ENCODE measurements around the gene CHST9. TPM values are rescaled to one million over a fixed set of nuclear protein-coding genes. Genes with fewer than 3 reads are reported as not detected.

Gene CHST9
- total RNA-seq, 2 donors from 2014 or later, result 0.90 to 1.3 TPM

DNA sequence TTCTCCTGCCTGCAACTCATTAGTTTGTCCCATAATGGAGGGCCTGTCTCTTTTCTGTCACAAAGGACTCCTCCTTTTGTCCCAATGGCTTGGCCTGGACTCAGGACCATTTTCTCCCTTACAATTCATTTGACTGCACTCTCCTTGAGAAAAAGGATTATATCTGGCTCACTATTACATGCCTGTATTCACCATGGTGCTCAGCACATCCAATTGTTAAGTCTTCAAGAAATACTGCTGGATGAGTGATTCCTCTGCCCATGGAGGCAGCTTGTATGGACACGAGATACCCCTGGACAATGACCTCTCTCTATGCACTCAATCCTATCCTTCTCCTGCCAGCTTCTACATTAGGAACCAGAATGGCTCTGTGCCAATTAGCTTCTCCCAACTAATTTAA lies 47.0 kb downstream of the CHST9 start:
- Histone ChIP-seq H3K4me1 (no peaks in the 10 kb centered on the region), H3K9me3 (no peaks in the 10 kb centered on the region), H3K36me3 (no peaks in the 10 kb centered on the region), H3K27me3 (no peaks in the 10 kb centered on the region), H3K27ac (no peak overlapping the region), H3K4me3 (no peak overlapping the region)
- no peak for DNase-seq (ENCODE audit: low spot score)
- TF ChIP-seq, protein P1, sequence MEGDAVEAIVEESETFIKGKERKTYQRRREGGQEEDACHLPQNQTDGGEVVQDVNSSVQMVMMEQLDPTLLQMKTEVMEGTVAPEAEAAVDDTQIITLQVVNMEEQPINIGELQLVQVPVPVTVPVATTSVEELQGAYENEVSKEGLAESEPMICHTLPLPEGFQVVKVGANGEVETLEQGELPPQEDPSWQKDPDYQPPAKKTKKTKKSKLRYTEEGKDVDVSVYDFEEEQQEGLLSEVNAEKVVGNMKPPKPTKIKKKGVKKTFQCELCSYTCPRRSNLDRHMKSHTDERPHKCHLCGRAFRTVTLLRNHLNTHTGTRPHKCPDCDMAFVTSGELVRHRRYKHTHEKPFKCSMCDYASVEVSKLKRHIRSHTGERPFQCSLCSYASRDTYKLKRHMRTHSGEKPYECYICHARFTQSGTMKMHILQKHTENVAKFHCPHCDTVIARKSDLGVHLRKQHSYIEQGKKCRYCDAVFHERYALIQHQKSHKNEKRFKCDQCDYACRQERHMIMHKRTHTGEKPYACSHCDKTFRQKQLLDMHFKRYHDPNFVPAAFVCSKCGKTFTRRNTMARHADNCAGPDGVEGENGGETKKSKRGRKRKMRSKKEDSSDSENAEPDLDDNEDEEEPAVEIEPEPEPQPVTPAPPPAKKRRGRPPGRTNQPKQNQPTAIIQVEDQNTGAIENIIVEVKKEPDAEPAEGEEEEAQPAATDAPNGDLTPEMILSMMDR (IDR thresholded peaks at IDR 0.05), result no peak

GRCh38 chr18:27136208-27136535 lies 48.9 kb downstream of the CHST9 start:
- DNase-seq (ENCODE audit: low spot score), result no peak
- Histone ChIP-seq H3K9me3 (no peaks in the 10 kb centered on the region), H3K27me3 (no peaks in the 10 kb centered on the region), H3K4me1 (no peaks in the 10 kb centered on the region), H3K4me3 (no peak overlapping the region), H3K27ac (no peak overlapping the region), H3K36me3 (no peaks in the 10 kb centered on the region)
- TF ChIP-seq, protein P1 (IDR thresholded peaks at IDR 0.05), result no peak

DNA sequence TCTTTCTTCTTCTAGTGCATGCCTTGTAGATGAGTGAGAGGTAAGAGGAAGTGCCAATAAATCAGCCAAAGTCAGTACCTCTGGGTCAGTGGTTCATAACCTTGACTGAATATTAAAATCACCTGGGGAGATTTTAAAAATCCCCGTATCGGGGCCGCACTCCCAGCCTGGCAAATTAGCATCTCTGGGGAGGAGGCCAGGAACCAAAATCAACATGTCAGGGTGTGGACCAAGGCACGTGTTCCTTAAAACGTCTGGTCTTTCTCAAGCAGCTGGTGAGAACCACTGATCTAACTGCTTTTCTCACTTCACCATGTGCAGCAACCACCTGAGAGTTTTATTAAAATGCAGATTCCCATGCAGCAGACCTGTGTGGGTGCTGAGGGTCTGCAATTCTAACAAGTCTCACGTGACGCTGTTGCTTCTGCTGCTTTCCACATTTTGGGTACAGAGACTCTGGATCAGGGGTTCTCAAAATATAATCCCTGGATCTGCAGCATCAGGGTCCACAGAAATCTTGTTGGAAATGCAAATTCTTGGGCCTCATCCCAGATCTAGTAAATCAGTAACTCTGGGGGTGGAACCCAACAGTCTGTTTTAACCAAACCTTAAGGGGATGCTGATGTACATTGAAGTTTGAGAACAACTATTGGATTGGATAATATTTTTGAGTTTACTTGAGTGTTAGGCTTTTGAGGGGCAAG lies 49.5 kb downstream of the CHST9 start:
- H3K9me3 ChIP-seq, result no peaks in the 10 kb centered on the region

GRCh38 chr18:27130065-27130630 lies 55.0 kb downstream of the CHST9 start:
- H3K4me3 ChIP-seq, result no peak overlapping the region
- no peaks in the 10 kb centered on the region for H3K4me1 ChIP-seq
- TF ChIP-seq, protein P1 (IDR thresholded peaks at IDR 0.05), result no peak
- no peaks in the 10 kb centered on the region for H3K27me3 ChIP-seq
- no peaks in the 10 kb centered on the region for H3K9me3 ChIP-seq
- no peaks in the 10 kb centered on the region for H3K36me3 ChIP-seq
- H3K27ac ChIP-seq, result no peak overlapping the region
- no peak for DNase-seq (ENCODE audit: low spot score)

More for the DNA sequence above, 49.5 kb downstream of the CHST9 start:
- Histone ChIP-seq H3K27ac (no peak overlapping the region), H3K4me3 (no peak overlapping the region), H3K36me3 (no peaks in the 10 kb centered on the region), H3K27me3 (no peaks in the 10 kb centered on the region), H3K4me1 (no peaks in the 10 kb centered on the region)
- no peak for DNase-seq (ENCODE audit: low spot score)
- TF ChIP-seq, protein P1 (IDR thresholded peaks at IDR 0.05), result no peak

- H3K9me3 ChIP-seq, result no peaks in the 10 kb centered on the region
- DNase-seq (ENCODE audit: low spot score), result no peak
- no peak overlapping the region for H3K27ac ChIP-seq
- H3K27me3 ChIP-seq, result no peaks in the 10 kb centered on the region
- no peak overlapping the region for H3K4me3 ChIP-seq
- TF ChIP-seq, protein P1 (IDR thresholded peaks at IDR 0.05), result no peak
- H3K36me3 ChIP-seq, result no peaks in the 10 kb centered on the region
- no peaks in the 10 kb centered on the region for H3K4me1 ChIP-seq
Measured at GRCh38 chr18:27124196-27124595, 60.9 kb downstream of the CHST9 start.

- H3K36me3 ChIP-seq, result no peaks in the 10 kb centered on the region
- DNase-seq (ENCODE audit: low spot score), result no peak
- H3K4me1 ChIP-seq, result no peaks in the 10 kb centered on the region
- H3K27me3 ChIP-seq, result no peaks in the 10 kb centered on the region
- H3K27ac ChIP-seq, result no peak overlapping the region
- no peak overlapping the region for H3K4me3 ChIP-seq
- TF ChIP-seq, protein P1 (IDR thresholded peaks at IDR 0.05), result no peak
- no peaks in the 10 kb centered on the region for H3K9me3 ChIP-seq
Measured at GRCh38 chr18:27121108-27121507, 64.0 kb downstream of the CHST9 start.

Measured in right atrium auricular region (tissue), 2 donors.